ENCODE data around the gene CTNNA2.

DNA sequence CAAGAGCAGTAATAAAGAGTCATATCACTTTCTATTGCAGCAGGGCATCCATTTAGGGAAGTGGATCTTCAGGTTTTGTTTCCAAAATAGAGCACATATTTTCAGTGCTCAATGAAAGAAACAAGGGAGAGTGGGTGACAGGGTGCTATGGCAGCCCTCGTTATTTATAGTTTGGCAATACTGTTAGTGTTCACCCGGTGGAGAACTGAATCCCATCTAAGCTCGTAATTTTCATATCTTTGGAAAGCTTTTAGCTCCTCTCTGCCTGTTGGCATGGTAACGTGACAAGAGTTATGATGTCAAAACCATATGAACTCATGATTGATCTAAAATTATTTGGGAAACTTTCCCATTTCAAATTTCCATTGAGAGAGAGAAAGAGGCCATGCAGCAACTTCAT is 459.8 kb downstream of the CTNNA2 start:
- TF ChIP-seq EZH2phosphoT487 (IDR thresholded peaks at IDR 0.05; ENCODE audit: borderline replicate concordance, low read depth), result no peak
- TF ChIP-seq TAF1 (IDR thresholded peaks at IDR 0.05; ENCODE audit: borderline replicate concordance, low read depth, low read length), result no peak
- TF ChIP-seq, protein P1, sequence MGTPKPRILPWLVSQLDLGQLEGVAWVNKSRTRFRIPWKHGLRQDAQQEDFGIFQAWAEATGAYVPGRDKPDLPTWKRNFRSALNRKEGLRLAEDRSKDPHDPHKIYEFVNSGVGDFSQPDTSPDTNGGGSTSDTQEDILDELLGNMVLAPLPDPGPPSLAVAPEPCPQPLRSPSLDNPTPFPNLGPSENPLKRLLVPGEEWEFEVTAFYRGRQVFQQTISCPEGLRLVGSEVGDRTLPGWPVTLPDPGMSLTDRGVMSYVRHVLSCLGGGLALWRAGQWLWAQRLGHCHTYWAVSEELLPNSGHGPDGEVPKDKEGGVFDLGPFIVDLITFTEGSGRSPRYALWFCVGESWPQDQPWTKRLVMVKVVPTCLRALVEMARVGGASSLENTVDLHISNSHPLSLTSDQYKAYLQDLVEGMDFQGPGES (IDR thresholded peaks at IDR 0.05; ENCODE audit: low read depth, low read length), result no peak
- TF ChIP-seq, protein P2, sequence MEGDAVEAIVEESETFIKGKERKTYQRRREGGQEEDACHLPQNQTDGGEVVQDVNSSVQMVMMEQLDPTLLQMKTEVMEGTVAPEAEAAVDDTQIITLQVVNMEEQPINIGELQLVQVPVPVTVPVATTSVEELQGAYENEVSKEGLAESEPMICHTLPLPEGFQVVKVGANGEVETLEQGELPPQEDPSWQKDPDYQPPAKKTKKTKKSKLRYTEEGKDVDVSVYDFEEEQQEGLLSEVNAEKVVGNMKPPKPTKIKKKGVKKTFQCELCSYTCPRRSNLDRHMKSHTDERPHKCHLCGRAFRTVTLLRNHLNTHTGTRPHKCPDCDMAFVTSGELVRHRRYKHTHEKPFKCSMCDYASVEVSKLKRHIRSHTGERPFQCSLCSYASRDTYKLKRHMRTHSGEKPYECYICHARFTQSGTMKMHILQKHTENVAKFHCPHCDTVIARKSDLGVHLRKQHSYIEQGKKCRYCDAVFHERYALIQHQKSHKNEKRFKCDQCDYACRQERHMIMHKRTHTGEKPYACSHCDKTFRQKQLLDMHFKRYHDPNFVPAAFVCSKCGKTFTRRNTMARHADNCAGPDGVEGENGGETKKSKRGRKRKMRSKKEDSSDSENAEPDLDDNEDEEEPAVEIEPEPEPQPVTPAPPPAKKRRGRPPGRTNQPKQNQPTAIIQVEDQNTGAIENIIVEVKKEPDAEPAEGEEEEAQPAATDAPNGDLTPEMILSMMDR (IDR thresholded peaks at IDR 0.05), result no peak
- no peak for TF ChIP-seq GABPA (IDR thresholded peaks at IDR 0.05; ENCODE audit: low read depth)
- no peak for TF ChIP-seq NFIC (IDR thresholded peaks at IDR 0.05; ENCODE audit: borderline replicate concordance)
- no peak for TF ChIP-seq EP300 (IDR thresholded peaks at IDR 0.05; ENCODE audit: borderline replicate concordance in 1 of 2, low read depth in 1 of 2, low read length in 1 of 2)
- TF ChIP-seq RAD21 (IDR thresholded peaks at IDR 0.05; ENCODE audit: low read length), result no peak
- TF ChIP-seq, protein P3, sequence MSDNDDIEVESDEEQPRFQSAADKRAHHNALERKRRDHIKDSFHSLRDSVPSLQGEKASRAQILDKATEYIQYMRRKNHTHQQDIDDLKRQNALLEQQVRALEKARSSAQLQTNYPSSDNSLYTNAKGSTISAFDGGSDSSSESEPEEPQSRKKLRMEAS (IDR thresholded peaks at IDR 0.05; ENCODE audit: low read depth), result no peak
- TF ChIP-seq JUND (IDR thresholded peaks at IDR 0.05), result no peak

Measured in SK-N-SH (cell line).